G401.6 (cell line): ENCODE results near the gene MAP4K2.
A peak's percentile ranks its signal among the peaks of the same experiment; 100 is the strongest.

Source experiments
- FAIRE-seq: peaks from 2 replicates; lab custom pipeline; 2012; peaks lifted over from hg19 to GRCh38; lab: Jason Lieb, UNC

The MAP4K2 gene

GRCh38 chr11:64767344-64768299, 35.4 kb downstream of the MAP4K2 start:
- FAIRE-seq: no peak

GRCh38 chr11:64766881-64767280, 36.1 kb downstream of the MAP4K2 start:
- no peak for FAIRE-seq

- FAIRE-seq: no peak
Measured at GRCh38 chr11:64765851-64766665, 37.0 kb downstream of the MAP4K2 start.

- FAIRE-seq: no peak
Measured at GRCh38 chr11:64765291-64765850, 37.6 kb downstream of the MAP4K2 start.

- FAIRE-seq: no peak
Measured at GRCh38 chr11:64764753-64765152, 38.3 kb downstream of the MAP4K2 start.

- FAIRE-seq: no peak
Measured at GRCh38 chr11:64764040-64764611, 38.9 kb downstream of the MAP4K2 start.

- FAIRE-seq: no peak
Measured at GRCh38 chr11:64763526-64764039, 39.4 kb downstream of the MAP4K2 start.

- FAIRE-seq: peak; percentile 82
Measured at GRCh38 chr11:64762674-64763525, 40.1 kb downstream of the MAP4K2 start.

- FAIRE-seq: no peak
Measured at GRCh38 chr11:64762277-64762673, 40.7 kb downstream of the MAP4K2 start.

GRCh38 chr11:64760759-64761420, 42.1 kb downstream of the MAP4K2 start:
- FAIRE-seq: peak; percentile 67

GRCh38 chr11:64759722-64760719, 43.0 kb downstream of the MAP4K2 start, which contains the start of gene PYGM:
PYGM (minus strand) TSS chr11:64759974; CDS start chr11:64759898, 76 bp downstream.
- peak; percentile 89 for FAIRE-seq

- no peak for FAIRE-seq
Measured at GRCh38 chr11:64759131-64759721, 43.8 kb downstream of the MAP4K2 start.

GRCh38 chr11:64758330-64759079, 44.5 kb downstream of the MAP4K2 start:
- no peak for FAIRE-seq

- FAIRE-seq: no peak
Measured at GRCh38 chr11:64757549-64758329, 45.3 kb downstream of the MAP4K2 start.

- no peak for FAIRE-seq
Measured at GRCh38 chr11:64755681-64756361, 47.2 kb downstream of the MAP4K2 start.

GRCh38 chr11:64754919-64755662, 47.9 kb downstream of the MAP4K2 start:
- no peak for FAIRE-seq
